MM.1S (cell line): ENCODE results near the gene CHST15.

Experiments used
- DNase-seq: peaks from one replicate; pipeline ENCODE4 v3.0.0-alpha.2; 2015
- H2AFZ ChIP-seq: fragments of 300-600 bp; sonication (generic); 2 replicates; pipeline ENCODE4 v1.6.0; 2016; ENCODE audit warnings: antibody characterized with exemption, low read length
- H3F3A ChIP-seq: fragments of 300-600 bp; sonication (generic); 2 replicates; pipeline ENCODE4 v1.6.1; 2016; ENCODE audit warnings: mild to moderate bottlenecking, antibody characterized with exemption, low read length, moderate library complexity, mixed read lengths; ENCODE audit not compliant: insufficient read depth
- H3K27ac ChIP-seq: fragments of 300-600 bp; sonication (generic); 2 replicates; pipeline ENCODE4 v1.5.1; 2016; ENCODE audit warnings: mild to moderate bottlenecking, low read length
- H3K27me3 ChIP-seq: fragments of 300-600 bp; sonication (generic); replicated peaks from 2 replicates; pipeline ENCODE4 v1.6.0; 2016; ENCODE audit warnings: low read length; ENCODE audit not compliant: insufficient read depth
- H3K36me3 ChIP-seq: fragments of 300-600 bp; sonication (generic); replicated peaks from 2 replicates; pipeline ENCODE4 v1.6.1; 2016; ENCODE audit warnings: mild to moderate bottlenecking, low read length, mixed read lengths; ENCODE audit not compliant: insufficient read depth
- H3K4me1 ChIP-seq: fragments of 300-600 bp; sonication (generic); 2 replicates; pipeline ENCODE4 v1.6.1; 2016; ENCODE audit warnings: low read length, mixed read lengths
- H3K4me2 ChIP-seq: fragments of 300-600 bp; sonication (generic); 2 replicates; pipeline ENCODE4 v1.6.0; 2016; ENCODE audit warnings: low read depth, low read length
- H3K4me3 ChIP-seq: fragments of 300-600 bp; sonication (generic); 2 replicates; pipeline ENCODE4 v1.5.1; 2016; ENCODE audit warnings: low read length, mixed read lengths
- H3K79me2 ChIP-seq: fragments of 300-600 bp; sonication (generic); 2 replicates; pipeline ENCODE4 v1.6.1; 2016; ENCODE audit warnings: mixed run types, low read length, mixed read lengths
- H3K9ac ChIP-seq: fragments of 300-600 bp; sonication (generic); 2 replicates; pipeline ENCODE4 v1.6.1; 2016; ENCODE audit warnings: low read length, mixed read lengths
- H3K9me2 ChIP-seq: fragments of 300-600 bp; sonication (generic); replicated peaks from 2 replicates; pipeline ENCODE4 v1.6.1; 2016; ENCODE audit warnings: mild to moderate bottlenecking, low read length, mixed read lengths; ENCODE audit not compliant: insufficient read depth
- H3K9me3 ChIP-seq: fragments of 300-600 bp; sonication (generic); replicated peaks from 2 replicates; pipeline ENCODE4 v1.6.1; 2016; ENCODE audit warnings: mild to moderate bottlenecking, low read length, mixed read lengths; ENCODE audit not compliant: insufficient read depth
- H4K20me1 ChIP-seq: fragments of 300-600 bp; sonication (generic); 2 replicates; pipeline ENCODE4 v1.6.1; 2016; ENCODE audit warnings: mild to moderate bottlenecking, low read length, moderate library complexity, mixed read lengths; ENCODE audit not compliant: insufficient read depth
- EZH2 ChIP-seq: fragments of 300-600 bp; sonication (generic); optimal IDR thresholded peaks from 2 replicates; pipeline ENCODE3; 2017; ENCODE audit warnings: low read depth, mild to moderate bottlenecking, antibody characterized with exemption, low read length, mixed read lengths
- EZH2phosphoT487 ChIP-seq: fragments of 300-600 bp; sonication (generic); IDR thresholded peaks from 2 replicates; pipeline ENCODE4 v1.6.1; 2018; ENCODE audit warnings: antibody characterized with exemption, low read length
- TF ChIP-seq, protein P1 (sequence below): fragments of 300-600 bp; sonication (generic); IDR thresholded peaks from 2 replicates; pipeline ENCODE4 v1.5.1; 2016; ENCODE audit warnings: antibody characterized with exemption, low read length, mixed read lengths

CHST15 gene

DNA sequence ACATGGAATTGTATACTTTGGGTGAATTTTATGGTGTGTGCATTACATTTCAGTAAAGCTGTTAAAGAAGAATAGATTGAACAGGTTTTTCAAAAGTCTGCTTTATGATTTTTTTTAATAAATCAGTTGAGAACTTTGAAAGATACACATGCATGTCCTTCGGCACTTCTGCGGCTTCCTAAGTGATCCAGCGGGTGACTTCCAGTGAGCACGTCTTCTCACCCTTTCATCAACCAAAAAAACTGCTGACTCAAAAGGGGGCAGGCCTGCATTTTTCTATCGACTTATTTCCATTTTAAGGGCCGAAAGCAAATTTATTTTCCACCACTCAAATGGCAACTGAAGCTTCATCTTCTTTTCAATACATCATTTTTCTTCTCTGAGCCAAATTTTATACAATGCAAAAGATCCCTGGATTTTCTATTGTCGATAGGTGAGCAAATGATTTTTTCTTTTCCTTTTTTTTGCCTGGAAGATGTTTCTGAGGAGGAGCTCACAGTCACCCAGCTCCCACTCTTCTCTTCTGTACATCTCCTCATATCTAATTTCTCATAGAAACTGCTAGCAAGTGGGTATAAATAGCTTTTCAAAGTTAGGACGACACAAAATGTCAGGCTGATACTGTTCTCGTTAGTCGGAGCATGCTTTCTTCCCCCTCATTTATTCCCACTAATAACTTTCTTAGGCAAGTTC is 10.2 kb downstream of the CHST15 start:
- no peak for DNase-seq

DNA sequence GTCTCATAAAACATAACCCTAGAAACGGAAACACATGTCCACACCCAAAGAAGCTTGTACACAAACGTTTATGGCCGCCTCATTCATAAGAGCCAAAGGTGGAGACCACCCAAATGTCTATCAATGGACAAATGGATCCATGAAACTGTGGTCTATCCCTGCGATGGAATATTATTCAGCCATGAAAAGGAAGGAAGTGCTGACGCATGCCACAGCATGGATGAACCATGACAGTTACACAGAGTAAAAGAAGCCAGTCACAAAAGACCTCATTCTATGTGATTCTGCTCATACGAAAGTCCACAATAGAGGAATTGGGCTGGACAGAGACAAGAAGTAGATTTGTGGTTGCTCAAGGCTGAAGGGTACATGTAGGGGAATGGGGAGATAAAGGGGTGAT is 10.8 kb downstream of the CHST15 start:
- peak overlapping the region; percentile 92; the same call in 1 of the 2 replicates for H3K27ac ChIP-seq
- H3K9me2 ChIP-seq: no peaks in the 10 kb centered on the region
- no peak overlapping the region for H2AFZ ChIP-seq
- no peaks in the 10 kb centered on the region; the same call in 1 of the 2 replicates for H3K36me3 ChIP-seq
- H3K79me2 ChIP-seq: peaks cover 95% of the 10 kb centered on the region
- TF ChIP-seq EZH2 (no peak), EZH2phosphoT487 (no peak)
- TF ChIP-seq, protein P1, sequence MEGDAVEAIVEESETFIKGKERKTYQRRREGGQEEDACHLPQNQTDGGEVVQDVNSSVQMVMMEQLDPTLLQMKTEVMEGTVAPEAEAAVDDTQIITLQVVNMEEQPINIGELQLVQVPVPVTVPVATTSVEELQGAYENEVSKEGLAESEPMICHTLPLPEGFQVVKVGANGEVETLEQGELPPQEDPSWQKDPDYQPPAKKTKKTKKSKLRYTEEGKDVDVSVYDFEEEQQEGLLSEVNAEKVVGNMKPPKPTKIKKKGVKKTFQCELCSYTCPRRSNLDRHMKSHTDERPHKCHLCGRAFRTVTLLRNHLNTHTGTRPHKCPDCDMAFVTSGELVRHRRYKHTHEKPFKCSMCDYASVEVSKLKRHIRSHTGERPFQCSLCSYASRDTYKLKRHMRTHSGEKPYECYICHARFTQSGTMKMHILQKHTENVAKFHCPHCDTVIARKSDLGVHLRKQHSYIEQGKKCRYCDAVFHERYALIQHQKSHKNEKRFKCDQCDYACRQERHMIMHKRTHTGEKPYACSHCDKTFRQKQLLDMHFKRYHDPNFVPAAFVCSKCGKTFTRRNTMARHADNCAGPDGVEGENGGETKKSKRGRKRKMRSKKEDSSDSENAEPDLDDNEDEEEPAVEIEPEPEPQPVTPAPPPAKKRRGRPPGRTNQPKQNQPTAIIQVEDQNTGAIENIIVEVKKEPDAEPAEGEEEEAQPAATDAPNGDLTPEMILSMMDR: no peak
- no peak overlapping the region for H3K4me3 ChIP-seq
- H3K4me2 ChIP-seq: no peak overlapping the region
- no peaks in the 10 kb centered on the region for H4K20me1 ChIP-seq
- no peaks in the 10 kb centered on the region for H3K27me3 ChIP-seq
- no peak overlapping the region for H3K9ac ChIP-seq
- DNase-seq: no peak
- H3K4me1 ChIP-seq: peaks cover 97% of the 10 kb centered on the region
- H3K9me3 ChIP-seq: no peaks in the 10 kb centered on the region
- peaks cover 91% of the 10 kb centered on the region for H3F3A ChIP-seq

More for the DNA sequence above, 10.2 kb downstream of the CHST15 start:
- no peak overlapping the region for H3K9ac ChIP-seq
- H3K36me3 ChIP-seq: no peaks in the 10 kb centered on the region; the same call in 1 of the 2 replicates
- peak overlapping the region; percentile 92; the same call in 1 of the 2 replicates for H3K27ac ChIP-seq
- H2AFZ ChIP-seq: no peak overlapping the region
- H3F3A ChIP-seq: peaks cover 86% of the 10 kb centered on the region
- H3K79me2 ChIP-seq: peaks cover 95% of the 10 kb centered on the region
- no peaks in the 10 kb centered on the region for H3K9me3 ChIP-seq
- H3K4me2 ChIP-seq: no peak overlapping the region
- H4K20me1 ChIP-seq: no peaks in the 10 kb centered on the region
- no peak for TF ChIP-seq EZH2phosphoT487
- no peak for TF ChIP-seq EZH2
- TF ChIP-seq, protein P1: no peak
- H3K27me3 ChIP-seq: no peaks in the 10 kb centered on the region
- no peaks in the 10 kb centered on the region for H3K9me2 ChIP-seq
- peaks cover 96% of the 10 kb centered on the region for H3K4me1 ChIP-seq
- no peak overlapping the region for H3K4me3 ChIP-seq

DNA sequence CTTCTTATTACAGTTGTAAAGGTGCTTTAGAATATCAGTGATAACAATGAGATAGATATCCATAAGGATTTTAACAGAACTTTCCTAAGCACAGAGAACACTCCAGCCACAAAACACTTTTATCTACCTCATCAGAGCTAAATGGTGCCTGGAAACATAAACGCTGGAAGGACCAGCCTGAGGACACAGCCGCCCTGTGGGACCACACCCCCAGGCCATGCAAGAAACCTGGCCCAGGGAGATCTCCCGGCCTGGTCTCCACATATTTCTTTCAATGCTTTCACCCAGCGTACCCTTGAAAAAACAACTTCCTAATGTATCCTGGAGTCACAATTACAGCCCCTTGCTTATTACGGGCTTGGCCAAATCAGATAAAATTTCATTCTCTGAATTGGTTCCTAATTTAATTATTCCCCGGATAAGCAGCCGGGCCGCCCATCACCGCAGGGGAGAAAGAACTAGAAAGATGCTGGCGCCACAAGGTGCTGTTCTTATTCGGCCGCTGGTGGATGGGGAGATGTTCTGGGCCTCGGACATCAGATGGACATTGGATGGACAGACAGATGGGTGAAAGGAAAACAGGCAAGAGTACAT is 11.8 kb downstream of the CHST15 start:
- Histone ChIP-seq H3K36me3 (no peaks in the 10 kb centered on the region; the same call in 1 of the 2 replicates), H3K9ac (no peak overlapping the region), H4K20me1 (no peaks in the 10 kb centered on the region), H3F3A (peaks cover 87% of the 10 kb centered on the region), H3K27ac (peak overlapping the region; percentile 92; the same call in 1 of the 2 replicates), H3K9me2 (no peaks in the 10 kb centered on the region), H3K9me3 (no peaks in the 10 kb centered on the region), H3K79me2 (peaks cover 94% of the 10 kb centered on the region), H3K4me3 (no peak overlapping the region), H3K27me3 (no peaks in the 10 kb centered on the region), H2AFZ (no peak overlapping the region), H3K4me1 (peaks cover 96% of the 10 kb centered on the region), H3K4me2 (peak overlapping the region; percentile 57; the same call in 1 of the 2 replicates)
- DNase-seq: no peak
- no peak for TF ChIP-seq EZH2phosphoT487
- TF ChIP-seq EZH2: no peak
- TF ChIP-seq, protein P1: no peak
